ENCODE data around the gene POLR3GL.
A peak's percentile ranks its signal among the peaks of the same experiment; 100 is the strongest.

GRCh38 chr1:145977486-145978470 is 13.3 kb downstream of the POLR3GL start:
- TF ChIP-seq CTCF (conservative IDR thresholded peaks at IDR 0.05 in 1 of 2, IDR thresholded peaks at IDR 0.05 in 1 of 2; ENCODE audit: low read depth in 1 of 2, low read length in 2 of 2) (peak; percentile 81 to 86), EZH2 (IDR thresholded peaks at IDR 0.05; ENCODE audit: low read length, missing control alignments) (no peak)
